IPS-20b (cell line): ENCODE data around the gene POLR3H.
"Not testable (repeated sequence)": the region's sequence is repeated elsewhere in the genome, so short reads cannot be mapped to it uniquely, and the experiment has no call there.

Experiments
- H3K27ac ChIP-seq: one replicate; pipeline ENCODE4 v1.5.1; 2013; ENCODE audit warnings: low read length
- H3K27me3 ChIP-seq: 2 replicates; pipeline ENCODE4 v1.6.1; 2013; ENCODE audit warnings: mild to moderate bottlenecking, low read length, inconsistent platforms; ENCODE audit not compliant: insufficient read depth
- H3K36me3 ChIP-seq: 2 replicates; pipeline ENCODE4 v1.6.1; 2013; ENCODE audit warnings: low read depth, mild to moderate bottlenecking, inconsistent platforms, low read length, moderate library complexity; ENCODE audit not compliant: insufficient read depth
- H3K4me1 ChIP-seq: 2 replicates; pipeline ENCODE4 v1.6.1; 2013; ENCODE audit warnings: mild to moderate bottlenecking, control low read depth, inconsistent platforms, low read length, moderate library complexity; ENCODE audit not compliant: insufficient read depth
- H3K4me3 ChIP-seq: 2 replicates; pipeline ENCODE4 v1.5.1; 2013; ENCODE audit warnings: mild to moderate bottlenecking, low read length, inconsistent platforms
- H3K9ac ChIP-seq: 2 replicates; pipeline ENCODE4 v1.6.1; 2013; ENCODE audit warnings: low read depth, mild to moderate bottlenecking, inconsistent platforms, low read length, moderate library complexity
- H3K9me3 ChIP-seq: 2 replicates; pipeline ENCODE4 v1.6.1; 2013; ENCODE audit warnings: mild to moderate bottlenecking, low read depth, low read length, inconsistent platforms; ENCODE audit not compliant: insufficient read depth

POLR3H gene, protein sequence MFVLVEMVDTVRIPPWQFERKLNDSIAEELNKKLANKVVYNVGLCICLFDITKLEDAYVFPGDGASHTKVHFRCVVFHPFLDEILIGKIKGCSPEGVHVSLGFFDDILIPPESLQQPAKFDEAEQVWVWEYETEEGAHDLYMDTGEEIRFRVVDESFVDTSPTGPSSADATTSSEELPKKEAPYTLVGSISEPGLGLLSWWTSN

GRCh38 chr22:41543854-41544670 lies at the start of gene POLR3H:
Gene POLR3H (minus strand): TSS chr22:41544470. CDS start chr22:41544101, 369 bp downstream.
- peak within 1 kb of the TSS; percentile 94 for H3K4me3 ChIP-seq
- no peaks in the 10 kb centered on the region for H3K9me3 ChIP-seq
- no peaks in the 10 kb centered on the region; the same call in 1 of the 2 replicates for H3K36me3 ChIP-seq
- 0 out of 2 replicates have a peak, but pooled peaks cover 5% of the 10 kb centered on the region for H3K27me3 ChIP-seq
- H3K9ac ChIP-seq, result peak within 1 kb of the TSS; percentile 87
- H3K27ac ChIP-seq, result no peak within 1 kb of the TSS
- no peaks in the 10 kb centered on the region; the same call in 1 of the 2 replicates for H3K4me1 ChIP-seq

GRCh38 chr22:41593336-41593960 lies 49.2 kb upstream of the POLR3H start:
- H3K9ac ChIP-seq, H3K4me3 ChIP-seq, H3K9me3 ChIP-seq, H3K4me1 ChIP-seq, H3K36me3 ChIP-seq, H3K27me3 ChIP-seq, H3K27ac ChIP-seq: not testable (repeated sequence)

- Histone ChIP-seq H3K27me3 (no peaks in the 10 kb centered on the region; the same call in 1 of the 2 replicates), H3K36me3 (no peaks in the 10 kb centered on the region), H3K4me1 (no peaks in the 10 kb centered on the region; the same call in 1 of the 2 replicates), H3K4me3 (peak within 1 kb of the TSS; percentile 91), H3K27ac (no peak within 1 kb of the TSS), H3K9ac (peak within 1 kb of the TSS; percentile 77; the same call in 1 of the 2 replicates), H3K9me3 (no peaks in the 10 kb centered on the region)
Measured at GRCh38 chr22:41589391-41590241, 45.3 kb upstream of the POLR3H start, which contains the start of gene PMM1. Gene PMM1 (minus strand): TSS chr22:41589840. CDS start chr22:41589805, 35 bp downstream.

GRCh38 chr22:41587347-41587723 lies 43.1 kb upstream of the POLR3H start:
- H3K27ac ChIP-seq, result no peak overlapping the region
- H3K27me3 ChIP-seq, result no peaks in the 10 kb centered on the region; the same call in 1 of the 2 replicates
- no peaks in the 10 kb centered on the region for H3K36me3 ChIP-seq
- H3K9ac ChIP-seq, result no peak overlapping the region
- no peaks in the 10 kb centered on the region; the same call in 1 of the 2 replicates for H3K4me1 ChIP-seq
- no peaks in the 10 kb centered on the region for H3K9me3 ChIP-seq
- no peak overlapping the region for H3K4me3 ChIP-seq

DNA sequence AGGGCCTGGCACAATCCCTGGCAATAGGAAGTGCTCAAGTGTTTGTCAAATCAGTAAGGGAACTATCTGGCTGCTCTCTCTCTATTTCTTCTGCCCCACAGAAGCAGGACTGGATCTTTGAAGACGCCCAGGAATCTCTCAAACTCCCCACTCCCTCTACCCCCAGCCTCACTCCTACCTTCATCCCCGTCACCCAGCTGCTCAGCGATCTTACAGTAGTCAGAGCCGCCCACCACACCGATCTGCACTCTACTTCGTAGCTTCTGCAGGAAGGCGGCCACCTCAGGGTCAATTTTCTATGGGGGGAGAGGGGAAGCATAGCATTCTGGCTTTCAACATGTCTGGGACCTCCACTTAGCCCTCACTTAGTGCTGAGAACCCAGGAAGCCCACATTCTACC lies 41.6 kb upstream of the POLR3H start:
- no peak overlapping the region for H3K4me3 ChIP-seq
- no peak overlapping the region for H3K27ac ChIP-seq
- no peak overlapping the region for H3K9ac ChIP-seq
- no peaks in the 10 kb centered on the region for H3K36me3 ChIP-seq
- no peaks in the 10 kb centered on the region for H3K9me3 ChIP-seq
- no peaks in the 10 kb centered on the region; the same call in 1 of the 2 replicates for H3K4me1 ChIP-seq
- H3K27me3 ChIP-seq, result no peaks in the 10 kb centered on the region; the same call in 1 of the 2 replicates

- Histone ChIP-seq H3K9ac (no peak overlapping the region), H3K27ac (no peak overlapping the region), H3K4me1 (no peaks in the 10 kb centered on the region; the same call in 1 of the 2 replicates), H3K27me3 (no peaks in the 10 kb centered on the region; the same call in 1 of the 2 replicates), H3K4me3 (no peak overlapping the region), H3K36me3 (no peaks in the 10 kb centered on the region), H3K9me3 (no peaks in the 10 kb centered on the region)
Measured at GRCh38 chr22:41584881-41585280, 40.6 kb upstream of the POLR3H start.

DNA sequence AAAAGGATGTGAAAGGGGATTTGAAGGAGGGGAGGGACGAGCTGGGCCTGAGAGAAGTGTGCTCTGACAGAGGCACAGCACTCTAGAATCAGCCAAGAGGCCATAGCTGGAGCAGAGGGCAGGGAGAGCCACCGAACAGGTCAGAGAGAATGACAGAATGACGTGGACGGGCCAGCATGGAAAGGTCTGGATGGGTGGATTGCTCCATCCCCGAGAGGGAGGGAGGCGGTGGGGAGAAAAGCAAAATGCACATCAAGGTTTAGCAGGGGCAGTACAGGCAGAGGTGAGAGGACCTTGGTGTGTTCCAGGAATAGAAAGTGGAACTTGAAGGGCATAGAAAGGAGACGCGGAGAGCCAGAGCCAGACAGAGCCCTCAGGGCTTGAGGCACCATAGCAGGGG lies 38.4 kb upstream of the POLR3H start:
- H3K27me3 ChIP-seq, result no peaks in the 10 kb centered on the region
- H3K36me3 ChIP-seq, result no peaks in the 10 kb centered on the region
- no peak overlapping the region for H3K27ac ChIP-seq
- H3K9me3 ChIP-seq, result no peaks in the 10 kb centered on the region
- no peaks in the 10 kb centered on the region for H3K4me1 ChIP-seq
- H3K4me3 ChIP-seq, result no peak overlapping the region
- no peak overlapping the region for H3K9ac ChIP-seq

- no peaks in the 10 kb centered on the region for H3K36me3 ChIP-seq
- H3K4me3 ChIP-seq, result no peak overlapping the region
- H3K9me3 ChIP-seq, result no peaks in the 10 kb centered on the region
- H3K27ac ChIP-seq, result no peak overlapping the region
- no peaks in the 10 kb centered on the region for H3K27me3 ChIP-seq
- no peak overlapping the region for H3K9ac ChIP-seq
- no peaks in the 10 kb centered on the region for H3K4me1 ChIP-seq
Measured at GRCh38 chr22:41579997-41580355, 35.7 kb upstream of the POLR3H start.

DNA sequence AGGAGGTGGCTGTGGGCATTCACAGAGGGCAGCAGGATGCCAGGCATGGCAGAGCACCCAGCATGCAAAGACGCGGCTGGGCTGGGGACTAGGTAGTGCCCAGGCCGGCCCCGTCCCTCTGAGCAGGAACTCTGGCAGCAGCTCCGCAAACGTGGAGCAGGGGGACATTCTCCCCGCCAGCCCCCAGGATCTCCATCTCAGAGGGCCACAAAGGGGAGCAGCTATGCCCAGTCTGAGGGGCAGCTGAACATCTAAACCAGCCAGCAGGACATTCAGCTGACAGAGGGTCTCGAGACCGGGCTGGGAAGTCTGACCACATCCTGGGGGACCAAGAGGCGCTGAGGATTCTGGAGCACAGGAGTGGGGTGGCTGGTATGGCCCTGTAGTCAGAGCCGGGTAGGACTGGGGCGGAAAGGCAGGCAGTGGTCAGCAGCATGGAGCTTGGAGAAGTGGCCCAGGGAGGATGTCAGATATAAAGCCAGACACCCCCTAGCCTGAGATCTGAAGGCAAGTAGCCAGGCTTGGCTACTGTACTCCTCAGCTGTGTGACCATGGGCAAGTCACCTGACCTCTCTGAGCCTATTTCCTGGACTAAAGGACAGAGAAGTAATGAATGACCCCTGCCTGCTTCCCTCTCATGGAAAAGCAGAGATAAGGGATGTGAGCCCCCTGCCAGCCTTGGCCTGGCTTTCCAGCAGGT lies 35.2 kb upstream of the POLR3H start:
- Histone ChIP-seq H3K27me3 (no peaks in the 10 kb centered on the region), H3K4me3 (no peak overlapping the region), H3K9ac (no peak overlapping the region), H3K4me1 (no peaks in the 10 kb centered on the region), H3K27ac (no peak overlapping the region), H3K9me3 (no peaks in the 10 kb centered on the region), H3K36me3 (no peaks in the 10 kb centered on the region)

DNA sequence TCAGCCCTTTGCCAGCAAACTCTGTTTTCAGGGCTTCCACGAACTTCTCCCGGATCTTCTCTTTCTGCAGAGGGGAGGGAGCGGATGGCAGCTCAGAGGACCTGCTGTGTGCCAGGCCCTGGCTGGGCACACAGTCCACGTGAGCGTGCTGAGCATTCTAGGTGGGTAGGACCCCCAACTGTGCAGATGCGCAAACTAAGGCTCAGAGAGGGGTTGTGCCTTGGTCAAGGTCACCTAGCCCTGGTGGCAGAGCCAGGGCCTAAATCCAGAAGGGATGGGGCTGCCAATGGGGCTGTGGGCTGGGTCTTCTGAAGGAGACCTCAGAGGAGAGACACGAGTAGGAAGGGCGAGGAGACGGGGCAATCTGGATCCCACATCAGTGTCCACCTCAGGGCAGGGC lies 34.5 kb upstream of the POLR3H start:
- no peak overlapping the region for H3K9ac ChIP-seq
- no peaks in the 10 kb centered on the region for H3K9me3 ChIP-seq
- no peak overlapping the region for H3K27ac ChIP-seq

DNA sequence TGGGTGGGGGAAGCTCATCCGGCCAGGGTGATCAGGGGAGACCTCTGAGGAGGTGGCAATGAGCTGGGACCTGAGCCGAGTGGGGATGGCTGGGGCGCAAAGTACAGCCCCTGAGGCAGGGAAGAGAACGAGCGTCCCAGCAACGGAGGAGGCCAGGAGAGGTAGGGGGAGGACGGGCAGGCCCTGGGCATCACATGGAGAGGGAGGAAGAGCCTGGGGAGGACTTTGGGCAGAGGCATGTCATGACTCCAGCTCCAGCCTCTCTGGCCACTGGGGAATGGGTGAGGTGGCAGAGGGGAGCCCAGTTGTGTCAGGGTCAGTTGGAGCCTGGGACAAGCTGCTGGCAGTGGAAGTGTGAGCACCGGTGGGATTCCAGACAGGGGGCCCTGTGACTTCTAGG lies 33.8 kb upstream of the POLR3H start:
- H3K36me3 ChIP-seq, result no peaks in the 10 kb centered on the region
- no peak overlapping the region for H3K4me3 ChIP-seq
- H3K9me3 ChIP-seq, result no peaks in the 10 kb centered on the region
- no peaks in the 10 kb centered on the region for H3K4me1 ChIP-seq
- H3K27ac ChIP-seq, result no peak overlapping the region
- no peak overlapping the region for H3K9ac ChIP-seq
- no peaks in the 10 kb centered on the region for H3K27me3 ChIP-seq

More for the DNA sequence above, 34.5 kb upstream of the POLR3H start:
- no peaks in the 10 kb centered on the region for H3K36me3 ChIP-seq
- no peaks in the 10 kb centered on the region for H3K27me3 ChIP-seq
- no peaks in the 10 kb centered on the region for H3K4me1 ChIP-seq
- no peak overlapping the region for H3K4me3 ChIP-seq
